GM18867 (cell line): ENCODE measurements around the gene WDR4.
"Not testable (repeated sequence)": the region's sequence is repeated elsewhere in the genome, so short reads cannot be mapped to it uniquely, and the experiment has no call there.

Source experiments
- ATAC-seq: cut with Tn5 transposase; IDR thresholded peaks from one replicate; pipeline ENCODE4 v1.9.1; 2021; ENCODE audit warnings: mild to moderate bottlenecking, moderate library complexity; ENCODE audit not compliant: unreplicated experiment

WDR4 gene

DNA sequence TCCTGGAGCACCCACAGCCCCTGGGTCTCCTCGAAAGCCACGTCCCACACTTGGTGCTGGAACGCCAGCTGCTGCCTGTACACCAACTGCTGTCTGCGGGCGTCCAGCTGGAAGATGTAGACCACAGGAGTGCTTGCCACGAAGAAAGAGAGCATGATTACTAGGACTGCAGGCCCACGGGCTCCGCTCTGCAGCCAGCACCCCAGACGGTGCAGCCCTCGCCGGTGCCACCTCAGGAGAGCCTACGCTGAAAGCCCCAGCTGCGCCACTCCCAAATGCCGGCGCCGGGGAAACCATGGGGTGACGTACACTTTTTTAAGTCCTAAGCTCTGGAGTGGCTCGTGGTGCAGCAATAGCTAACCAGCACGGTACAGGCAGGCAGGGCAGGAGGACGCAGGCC is 25.7 kb downstream of the WDR4 start:
- no peak for ATAC-seq

DNA sequence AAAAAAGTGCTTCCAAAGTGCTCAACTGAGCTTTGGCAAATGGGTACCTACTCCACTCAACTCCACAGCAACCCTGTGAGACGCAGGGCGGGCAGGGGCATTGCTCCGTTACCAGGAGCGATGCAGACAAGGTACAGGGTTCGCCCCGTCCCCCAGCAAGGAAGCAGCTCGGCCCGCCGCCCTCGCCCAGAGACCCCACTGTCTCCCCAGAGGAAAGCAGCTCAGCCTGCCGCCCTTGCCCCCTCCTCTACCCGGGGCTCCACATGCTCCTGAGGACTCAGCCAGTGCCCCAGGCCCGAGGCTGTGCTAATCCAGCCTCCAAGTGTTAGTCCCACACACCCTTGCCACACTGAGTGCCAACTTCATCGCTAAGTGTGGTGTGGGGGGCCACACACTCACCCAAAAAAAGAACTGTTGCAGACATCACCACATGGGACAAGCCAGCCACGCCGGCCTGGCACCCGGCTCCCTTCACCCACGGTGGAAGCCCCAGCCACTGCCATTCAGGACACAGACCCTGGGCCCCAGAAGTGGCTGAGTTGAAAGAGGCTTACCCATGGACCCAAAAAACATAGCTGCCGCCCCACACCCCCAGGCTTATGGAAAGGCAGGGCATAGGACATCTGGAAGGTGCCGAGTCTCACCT is 26.3 kb downstream of the WDR4 start:
- ATAC-seq, result no peak

- ATAC-seq, result no peak
Observed at GRCh38 chr21:42851812-42852665, 27.3 kb downstream of the WDR4 start.

DNA sequence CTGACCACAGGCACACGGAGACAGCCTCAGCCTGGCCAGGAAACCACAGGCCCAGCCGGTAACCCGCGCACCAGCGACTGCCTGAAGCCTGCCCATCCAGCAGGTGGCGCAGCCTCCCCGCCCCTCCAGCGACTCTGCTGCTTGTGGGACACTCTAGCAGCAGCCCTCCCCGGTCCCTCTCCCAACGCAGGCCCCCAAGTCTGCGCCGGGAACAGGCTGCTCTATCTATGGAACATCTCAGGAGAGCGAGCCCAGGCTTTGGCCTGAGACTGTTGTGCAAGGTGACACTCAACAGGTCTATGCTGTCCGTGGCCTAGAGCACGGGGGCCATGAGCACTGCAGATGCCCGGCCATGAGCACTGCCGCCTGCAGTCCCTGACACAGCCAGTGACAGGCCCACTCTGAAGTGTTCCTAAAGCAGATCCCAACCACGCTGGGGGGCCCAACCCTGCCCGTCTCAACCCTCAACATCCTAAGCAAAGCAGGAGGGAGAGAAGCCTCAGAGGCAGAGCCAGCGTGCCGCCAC is 28.4 kb downstream of the WDR4 start:
- no peak for ATAC-seq

DNA sequence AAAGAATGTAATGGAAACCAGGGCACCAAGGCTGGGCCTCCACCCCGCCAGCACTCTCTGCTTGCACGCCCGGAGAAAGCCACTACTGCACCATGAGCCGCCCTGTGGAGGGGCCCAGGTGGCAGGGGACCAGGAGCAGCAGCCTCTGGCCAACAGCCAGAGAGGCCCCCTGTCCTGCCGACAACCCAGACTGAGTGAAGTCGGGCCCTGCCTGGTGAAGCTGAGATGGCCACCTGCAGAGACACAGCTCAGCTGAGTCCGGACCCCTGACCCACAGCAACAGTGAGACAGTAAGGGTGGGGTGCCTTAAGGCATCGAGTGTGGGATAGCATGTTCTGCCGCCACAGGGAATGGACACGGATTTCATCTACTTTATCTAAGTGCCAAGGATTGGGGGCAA is 28.9 kb downstream of the WDR4 start:
- no peak for ATAC-seq

- no peak for ATAC-seq
Observed at GRCh38 chr21:42849759-42850412, 29.5 kb downstream of the WDR4 start.

GRCh38 chr21:42848932-42849758 is 30.2 kb downstream of the WDR4 start:
- no peak for ATAC-seq

- ATAC-seq, result not testable (repeated sequence)
Observed at GRCh38 chr21:42848144-42848931, 31.0 kb downstream of the WDR4 start.

- no peak for ATAC-seq
Observed at GRCh38 chr21:42847726-42848125, 31.6 kb downstream of the WDR4 start.

- ATAC-seq, result no peak
Observed at GRCh38 chr21:42847051-42847707, 32.2 kb downstream of the WDR4 start.

DNA sequence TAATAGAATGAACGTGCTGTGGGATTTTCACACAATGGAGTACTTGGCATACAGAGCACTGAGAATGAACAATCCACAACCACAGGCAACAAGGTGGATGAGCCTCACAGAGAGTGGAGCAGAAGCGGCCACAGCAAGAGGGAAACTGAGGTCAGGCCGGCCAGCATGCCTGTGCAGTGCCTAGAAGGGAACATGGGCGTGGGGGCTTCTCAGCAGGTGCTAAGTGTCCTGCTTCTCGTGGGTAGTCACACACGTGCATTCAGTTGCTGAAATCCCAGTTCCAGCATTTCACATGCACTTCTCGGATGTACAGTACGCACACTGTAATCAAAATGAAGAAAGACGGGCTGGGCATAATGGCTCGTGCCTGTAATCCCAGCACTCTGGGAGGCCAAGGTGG is 33.1 kb downstream of the WDR4 start:
- no peak for ATAC-seq

DNA sequence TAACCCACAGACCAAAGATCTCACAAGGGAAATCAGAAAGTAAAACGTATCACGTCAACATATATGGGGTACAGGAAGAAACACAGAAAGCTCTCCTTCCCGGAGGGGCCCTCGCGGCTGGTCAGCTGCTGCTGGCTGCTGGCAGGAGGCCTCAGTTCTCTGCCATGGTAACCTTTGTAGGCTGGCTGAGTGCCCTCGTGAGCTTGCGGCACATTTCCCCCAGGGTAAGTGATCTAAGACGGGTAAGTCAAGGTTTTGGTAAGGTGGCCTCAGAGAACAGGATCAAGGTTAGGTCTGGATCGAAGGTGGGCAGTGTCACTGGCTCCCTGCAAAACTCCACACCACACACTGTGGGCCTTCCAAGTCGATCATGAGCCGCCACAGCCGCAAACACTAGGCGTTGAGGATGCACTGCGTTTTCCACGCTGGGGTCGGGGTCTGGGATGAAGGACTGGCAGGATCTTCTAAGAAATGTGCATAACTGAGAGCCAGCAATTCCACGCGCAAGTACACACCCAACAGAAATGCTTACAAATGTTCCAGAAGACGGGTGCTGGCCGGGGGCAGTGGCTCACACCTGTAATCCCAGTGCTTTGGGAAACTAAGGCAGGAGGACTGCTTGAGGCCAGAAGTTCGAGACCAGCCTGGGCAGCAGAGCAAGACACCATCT is 33.9 kb downstream of the WDR4 start:
- ATAC-seq, result no peak

- no peak for ATAC-seq
Observed at GRCh38 chr21:42844411-42845113, 34.8 kb downstream of the WDR4 start.

GRCh38 chr21:42843056-42843455 is 36.3 kb downstream of the WDR4 start:
- ATAC-seq, result no peak

- not testable (repeated sequence) for ATAC-seq
Observed at GRCh38 chr21:42841916-42842655, 37.3 kb downstream of the WDR4 start.

GRCh38 chr21:42841156-42841915 is 38.0 kb downstream of the WDR4 start:
- no peak for ATAC-seq
